SH-SY5Y (cell line): ENCODE data around the gene SLC26A11.

Experiments
- GATA2 ChIP-seq: IDR thresholded peaks from 2 replicates; pipeline ENCODE4 v1.6.1; 2011; ENCODE audit warnings: mild to moderate bottlenecking, low read depth, low read length
- GATA3 ChIP-seq: IDR thresholded peaks from 2 replicates; pipeline ENCODE4 v1.6.1; 2011; ENCODE audit warnings: low read depth, mild to moderate bottlenecking, low read length, moderate library complexity

DNA sequence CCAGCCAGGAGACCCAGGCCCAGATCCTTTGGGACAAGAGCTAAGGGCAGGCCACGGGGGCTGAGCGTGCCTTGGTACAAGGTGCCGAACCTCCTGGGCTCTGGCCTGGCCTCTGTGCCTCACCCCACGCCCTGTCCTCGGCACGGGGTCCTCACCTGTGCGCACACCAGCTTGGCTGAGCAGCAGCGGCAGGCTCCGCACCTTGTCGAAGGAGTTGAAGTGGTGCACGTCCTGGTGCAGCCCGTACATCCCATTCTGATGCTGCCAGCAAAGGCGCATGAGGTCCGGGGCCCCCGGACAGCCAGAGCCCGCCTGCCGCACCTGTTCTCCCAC is 5.4 kb upstream of the SLC26A11 start:
- TF ChIP-seq GATA3 (no peak), GATA2 (no peak)
